DMS114 treated with DMSO at 0.1 percent for 48 hours (cell line): ENCODE results near the gene GOLGB1.
"Not testable (repeated sequence)": the region's sequence is repeated elsewhere in the genome, so short reads cannot be mapped to it uniquely, and the experiment has no call there.

Source experiments
- DNase-seq: peaks from one replicate; lab custom pipeline; 2025; ENCODE audit not compliant: unreplicated experiment; lab: John Stamatoyannopoulos, UW

The GOLGB1 gene

GRCh38 chr3:121748680-121749275 lies 763 bp downstream of the GOLGB1 start:
- peak; percentile 50 for DNase-seq

GRCh38 chr3:121747976-121748375 lies 1.6 kb downstream of the GOLGB1 start:
- DNase-seq: no peak

- not testable (repeated sequence) for DNase-seq
These were observed 6.4 kb downstream of the GOLGB1 start for GRCh38 chr3:121743106-121743505.

- no peak for DNase-seq
These were observed 8.6 kb downstream of the GOLGB1 start for GRCh38 chr3:121740896-121741295.

GRCh38 chr3:121739902-121740301 lies 9.6 kb downstream of the GOLGB1 start:
- no peak for DNase-seq

- no peak for DNase-seq
These were observed 11.9 kb downstream of the GOLGB1 start for GRCh38 chr3:121737644-121738043.

DNA sequence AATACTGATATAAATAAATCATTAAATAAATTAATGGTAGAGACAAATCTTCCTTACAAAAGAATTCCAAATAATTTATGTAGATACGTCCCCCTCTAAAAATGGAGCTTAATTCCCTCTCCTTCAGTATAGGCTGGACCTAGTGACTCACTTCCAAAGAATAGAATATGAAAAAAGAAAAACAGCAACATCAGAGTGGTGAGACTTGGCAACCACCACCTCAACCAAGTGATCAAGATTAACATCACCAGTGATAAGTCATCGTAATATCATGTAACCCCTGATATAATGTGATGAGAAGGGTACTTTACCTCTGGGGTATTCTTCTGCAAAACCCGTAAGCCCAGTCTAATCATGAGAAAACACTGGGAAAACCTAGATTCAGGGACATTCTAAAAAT lies 13.4 kb downstream of the GOLGB1 start:
- no peak for DNase-seq

GRCh38 chr3:121735047-121735696 lies 14.4 kb downstream of the GOLGB1 start:
- no peak for DNase-seq

DNA sequence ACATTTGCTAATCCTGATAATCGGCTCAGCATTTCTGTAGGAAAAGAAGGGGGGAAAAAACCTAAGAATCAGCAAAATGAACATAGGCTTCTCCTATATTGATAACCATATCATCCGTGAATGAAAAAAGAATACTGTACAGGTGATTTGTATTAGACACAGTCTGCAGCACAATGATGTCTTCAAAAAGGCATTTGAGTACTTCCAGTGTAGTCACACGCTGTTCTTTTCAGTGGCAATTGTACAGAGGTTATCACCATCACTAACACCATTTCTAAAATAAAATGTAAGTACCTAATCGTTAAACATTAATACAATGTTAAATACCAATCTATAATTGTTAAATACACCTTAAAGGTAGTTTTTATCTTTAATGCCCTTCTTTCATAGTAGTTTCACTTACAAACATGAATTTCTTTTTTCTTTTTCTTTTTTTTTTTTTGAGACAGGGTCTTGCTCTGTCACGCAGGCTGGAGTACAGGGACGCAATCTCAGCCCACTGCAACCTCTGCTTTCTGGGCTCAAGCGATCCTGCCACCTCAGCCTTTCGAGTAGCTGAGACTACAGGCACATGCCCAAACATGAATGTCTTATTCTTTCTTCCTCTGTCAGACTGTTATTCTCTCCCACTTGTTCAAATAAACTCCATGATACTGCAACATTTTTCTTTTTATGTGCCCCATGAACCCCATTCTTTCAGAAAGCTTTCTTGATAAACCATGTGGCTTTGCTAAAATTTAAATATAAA lies 18.4 kb downstream of the GOLGB1 start:
- no peak for DNase-seq

DNA sequence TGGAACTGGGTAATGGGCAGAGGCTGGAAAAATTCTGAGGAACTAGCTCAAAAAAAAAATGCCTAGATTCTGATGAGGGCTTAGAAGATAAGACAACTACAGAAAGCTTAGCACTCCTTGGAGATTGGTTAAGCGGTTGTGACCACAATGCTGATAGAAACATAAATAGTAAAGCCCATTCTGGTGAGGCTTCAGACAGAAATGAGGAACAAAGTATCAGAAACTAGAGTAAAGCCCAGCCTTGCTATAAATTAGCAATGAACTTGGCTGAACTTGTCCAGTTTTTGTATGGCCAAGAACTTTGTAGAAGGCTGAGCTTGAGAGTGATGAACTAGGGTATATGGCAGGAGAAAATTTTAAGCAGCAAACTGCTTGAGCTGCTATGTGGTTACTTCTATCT lies 25.4 kb downstream of the GOLGB1 start:
- DNase-seq: no peak

GRCh38 chr3:121723485-121723884 lies 26.1 kb downstream of the GOLGB1 start:
- DNase-seq: no peak

- no peak for DNase-seq
These were observed 27.1 kb downstream of the GOLGB1 start for GRCh38 chr3:121722411-121722810.

DNA sequence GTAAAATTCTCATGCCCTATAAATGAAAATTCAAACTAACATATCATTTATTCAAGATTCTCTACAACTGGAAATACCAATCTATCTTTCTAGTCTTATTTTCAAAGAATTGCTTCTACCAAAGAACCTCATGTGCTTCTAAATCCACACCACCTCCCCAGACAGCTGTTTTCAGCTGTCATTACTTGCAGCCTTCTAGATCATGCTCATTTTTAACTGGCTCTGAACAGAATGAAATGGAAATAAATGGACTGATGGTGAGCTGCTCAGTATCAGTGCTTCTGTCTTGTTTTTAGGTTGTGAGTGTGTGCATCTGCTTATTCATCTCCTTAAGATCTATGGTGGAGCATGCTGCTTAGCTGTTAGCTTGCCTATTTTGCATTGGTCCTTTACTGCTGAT lies 29.4 kb downstream of the GOLGB1 start:
- no peak for DNase-seq

- DNase-seq: no peak
These were observed 30.1 kb downstream of the GOLGB1 start for GRCh38 chr3:121719423-121719822.

DNA sequence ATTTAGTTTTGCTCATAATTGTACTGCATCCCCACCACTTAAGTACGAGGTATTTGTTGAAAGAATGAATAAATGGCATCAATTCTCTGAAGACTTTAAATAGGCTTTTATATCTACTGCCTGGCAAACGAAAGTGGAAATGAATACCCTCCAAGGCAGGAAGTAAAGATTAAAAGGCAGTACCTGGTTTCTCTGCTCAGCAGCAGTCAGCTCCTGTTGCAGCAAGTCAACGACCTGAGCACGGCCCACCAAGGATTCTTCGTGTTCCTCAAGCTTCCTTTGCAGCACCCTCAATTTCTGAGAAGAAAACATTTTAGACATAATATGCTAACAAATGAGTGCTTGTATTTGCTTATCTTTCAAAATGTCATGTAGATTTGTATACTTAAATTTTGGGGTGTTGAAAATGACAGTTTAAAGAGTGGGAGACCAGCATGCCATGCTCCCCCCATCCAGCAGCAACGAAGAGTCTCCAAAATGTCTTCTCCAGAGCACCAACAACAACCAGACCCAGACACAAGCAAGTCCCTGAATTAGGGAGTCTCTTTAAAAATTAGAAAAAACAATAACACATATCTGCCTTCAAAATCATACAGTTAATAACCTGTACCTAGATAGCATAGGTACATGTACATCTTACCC lies 31.2 kb downstream of the GOLGB1 start:
- DNase-seq: no peak

- DNase-seq: no peak
These were observed 39.2 kb downstream of the GOLGB1 start for GRCh38 chr3:121710347-121710746.

GRCh38 chr3:121707531-121708273 lies 41.8 kb downstream of the GOLGB1 start:
- DNase-seq: no peak

GRCh38 chr3:121705541-121705940 lies 44.0 kb downstream of the GOLGB1 start:
- no peak for DNase-seq

GRCh38 chr3:121703973-121704372 lies 45.6 kb downstream of the GOLGB1 start:
- DNase-seq: no peak

GRCh38 chr3:121698901-121699300 lies 50.6 kb downstream of the GOLGB1 start:
- DNase-seq: no peak

DNA sequence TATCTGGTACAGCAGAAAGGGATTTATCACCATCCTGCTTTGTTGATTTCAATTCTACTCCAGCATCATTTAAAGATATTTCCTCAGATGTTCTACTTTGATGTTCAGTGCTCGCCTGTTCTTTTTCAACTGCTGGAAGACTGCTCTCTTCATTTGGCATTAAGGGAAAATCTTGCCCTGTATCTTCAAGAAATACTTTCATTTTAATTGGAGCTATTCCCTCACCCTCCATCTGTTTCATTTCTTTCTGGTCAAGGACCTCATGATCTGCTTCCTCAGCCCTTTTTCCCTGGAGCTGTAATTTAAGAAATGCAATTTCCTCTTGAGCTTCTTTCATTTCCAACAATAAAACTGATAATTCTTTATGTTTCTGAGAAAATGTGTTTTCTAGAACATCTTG lies 51.1 kb downstream of the GOLGB1 start:
- DNase-seq: no peak
